GM12891 (cell line): Measurements from ENCODE around the gene SLC44A3.

ENCODE experiments used
- POLR2A ChIP-seq: IDR thresholded peaks from 2 replicates; pipeline ENCODE4 v1.6.1; 2011; ENCODE audit warnings: low read depth, low read length, control low read depth
- POLR2AphosphoS5 ChIP-seq: IDR thresholded peaks from 2 replicates; pipeline ENCODE4 v1.6.1; 2011; ENCODE audit warnings: low read depth, low read length, control low read depth
- SPI1 ChIP-seq: IDR thresholded peaks from 2 replicates; pipeline ENCODE4 v1.6.1; 2011; ENCODE audit warnings: low read depth, low read length, control low read depth
- TAF1 ChIP-seq: IDR thresholded peaks from 2 replicates; pipeline ENCODE4 v1.6.1; 2011; ENCODE audit warnings: low read depth, low read length, control low read depth

- TF ChIP-seq SPI1 (no peak), POLR2A (no peak), TAF1 (no peak), POLR2AphosphoS5 (no peak)
Measured at GRCh38 chr1:94878329-94878728, 58.2 kb downstream of the SLC44A3 start.
